Mucosa of rectum (tissue), 2 donors: Measurements from ENCODE around the gene RAB33B.

ENCODE experiments used
- H3K27ac ChIP-seq, 2 donors: one replicate each; pipeline ENCODE4 v1.7.0; 2013; ENCODE audit warnings: inconsistent platforms in 2 of 2, low read depth in 2 of 2, low read length in 2 of 2
- H3K27me3 ChIP-seq, 2 donors: one replicate each; pipeline ENCODE4 v1.7.0; 2013; ENCODE audit warnings: low read length in 2 of 2; ENCODE audit not compliant: control insufficient read depth in 2 of 2, insufficient read depth in 2 of 2
- H3K36me3 ChIP-seq, 2 donors: one replicate each; pipeline ENCODE4 v1.7.0; 2013; ENCODE audit warnings: low read length in 2 of 2; ENCODE audit not compliant: control insufficient read depth in 2 of 2, insufficient read depth in 2 of 2
- H3K4me1 ChIP-seq, 2 donors: one replicate each; pipeline ENCODE4 v1.7.0; 2013; ENCODE audit warnings: low read length in 2 of 2, mild to moderate bottlenecking in 1 of 2; ENCODE audit not compliant: control insufficient read depth in 2 of 2, insufficient read depth in 2 of 2
- H3K4me3 ChIP-seq, 2 donors: one replicate each; pipeline ENCODE4 v1.7.0; 2013; ENCODE audit warnings: low read length in 2 of 2
- H3K9ac ChIP-seq, 2 donors: one replicate each; pipeline ENCODE4 v1.7.0; 2013; ENCODE audit warnings: low read length in 2 of 2, low read depth in 1 of 2, mild to moderate bottlenecking in 1 of 2
- H3K9me3 ChIP-seq, 2 donors: one replicate each; pipeline ENCODE4 v1.7.0; 2013; ENCODE audit warnings: low read length in 2 of 2; ENCODE audit not compliant: control insufficient read depth in 2 of 2
- donor health status: healthy.
- donor health status: Normal muscosa, but diverticular disease.

The RAB33B gene

GRCh38 chr4:139522457-139522856, 68.5 kb downstream of the RAB33B start:
- H3K27me3 ChIP-seq: no peaks in the 10 kb centered on the region
- peaks cover 8 to 17% of the 10 kb centered on the region in 2 donors for H3K36me3 ChIP-seq
- no peaks in the 10 kb centered on the region for H3K9me3 ChIP-seq
- H3K9ac ChIP-seq: no peak overlapping the region
- no peak overlapping the region for H3K27ac ChIP-seq
- H3K4me3 ChIP-seq: no peak overlapping the region
- H3K4me1 ChIP-seq: peaks cover 0 to 4% of the 10 kb centered on the region in 2 donors

DNA sequence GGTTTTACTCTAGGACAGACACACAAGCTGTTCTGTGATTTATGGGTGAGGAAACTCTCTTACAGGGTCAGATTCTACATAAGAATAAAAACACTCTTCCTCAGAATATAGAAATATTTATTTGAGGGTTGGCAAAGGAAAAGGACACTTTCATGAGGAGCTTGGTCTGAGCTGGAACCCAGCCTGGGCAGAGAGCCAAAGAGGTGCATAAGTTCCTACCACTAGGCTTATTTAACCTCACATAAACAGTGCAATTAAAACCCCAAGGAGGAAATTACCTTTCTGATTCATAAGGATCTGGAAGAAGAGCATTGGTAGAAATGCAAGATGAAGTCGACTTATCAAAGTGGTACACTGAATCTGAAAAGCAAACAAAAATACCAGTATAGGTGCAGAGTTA, 69.2 kb downstream of the RAB33B start:
- H3K27ac ChIP-seq: no peak overlapping the region

DNA sequence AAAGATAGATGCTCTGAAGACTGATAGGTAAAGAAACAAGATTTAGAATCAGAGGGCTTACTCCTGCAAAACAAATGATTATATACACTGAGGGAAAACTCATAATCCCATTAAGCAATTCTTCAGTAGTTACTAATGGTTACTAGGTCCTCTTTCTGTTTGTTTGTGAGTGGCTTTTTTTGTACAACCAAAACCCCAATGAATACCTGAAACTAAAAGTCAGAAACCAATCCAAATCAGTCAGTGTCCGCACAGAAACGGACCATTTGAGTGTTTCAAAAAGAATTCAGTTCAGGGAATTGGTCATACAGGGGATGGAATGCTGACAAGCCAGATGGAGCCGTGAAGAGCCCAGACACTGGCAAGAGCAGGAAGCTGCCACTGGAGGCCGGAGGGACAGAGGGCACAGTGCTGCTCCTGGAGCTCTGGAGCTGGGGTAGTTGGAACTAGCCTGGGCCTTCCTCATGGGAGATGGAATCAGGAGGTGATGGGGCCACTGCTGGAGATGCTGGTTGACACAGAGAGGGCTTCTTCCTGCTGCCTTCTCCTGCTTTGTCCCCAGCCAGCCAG, 70.2 kb downstream of the RAB33B start:
- Histone ChIP-seq H3K9me3 (no peaks in the 10 kb centered on the region), H3K27ac (peak overlapping the region in 1 of 2 donors; percentile 9), H3K27me3 (no peaks in the 10 kb centered on the region), H3K4me3 (no peak overlapping the region), H3K4me1 (peaks cover 0 to 4% of the 10 kb centered on the region in 2 donors), H3K36me3 (peaks cover 5 to 10% of the 10 kb centered on the region in 2 donors), H3K9ac (no peak overlapping the region)

More for the DNA sequence above, 69.2 kb downstream of the RAB33B start:
- Histone ChIP-seq H3K4me3 (no peak overlapping the region), H3K9ac (no peak overlapping the region), H3K9me3 (no peaks in the 10 kb centered on the region), H3K27me3 (no peaks in the 10 kb centered on the region), H3K36me3 (peaks cover 2 to 14% of the 10 kb centered on the region in 2 donors), H3K4me1 (peaks cover 0 to 4% of the 10 kb centered on the region in 2 donors)

- Histone ChIP-seq H3K9ac (no peak overlapping the region), H3K27ac (no peak overlapping the region), H3K36me3 (peaks cover 5 to 6% of the 10 kb centered on the region in 2 donors), H3K9me3 (no peaks in the 10 kb centered on the region), H3K4me3 (no peak overlapping the region), H3K4me1 (peaks cover 0 to 4% of the 10 kb centered on the region in 2 donors), H3K27me3 (no peaks in the 10 kb centered on the region)
These were observed 71.5 kb downstream of the RAB33B start for GRCh38 chr4:139525414-139525813.
